Vagina (tissue), 2 donors: ENCODE measurements around the gene SERPINF2. TPM values are rescaled to one million over a fixed set of nuclear protein-coding genes. Genes with fewer than 3 reads are reported as not detected.

ENCODE experiments used
- DNase-seq, 2 donors: peaks; one replicate each; pipeline ENCODE4 v3.0.0-alpha.2; 2017; ENCODE audit errors: extremely low spot score in 2 of 2
- H3K27ac ChIP-seq: fragments of 200-600 bp; sonication (generic); one replicate; pipeline ENCODE4 v1.5.1; 2019
- H3K27me3 ChIP-seq: fragments of 200-600 bp; sonication (generic); one replicate; pipeline ENCODE4 v1.5.1; 2019
- H3K36me3 ChIP-seq, 2 donors: fragments of 200-600 bp; sonication (generic); one replicate each; pipeline ENCODE4 v1.5.1; 2017 to 2019
- H3K4me1 ChIP-seq: fragments of 200-600 bp; sonication (generic); one replicate; pipeline ENCODE4 v1.5.1; 2019
- H3K4me3 ChIP-seq, 2 donors: fragments of 200-600 bp; sonication (generic); 1 replicate in 1 of 2; 2 replicates in 1 of 2; pipeline ENCODE4 v1.5.1; 2016 to 2019
- H3K9me3 ChIP-seq: fragments of 200-600 bp; sonication (generic); one replicate; pipeline ENCODE4 v1.5.1; 2019
- POLR2A ChIP-seq, 2 donors: fragments of 450-650 bp; IDR thresholded peaks; one replicate each; pipeline ENCODE4 v1.6.1; 2017; ENCODE audit warnings: antibody characterized with exemption in 2 of 2, mild to moderate bottlenecking in 2 of 2, moderate library complexity in 2 of 2
- POLR2AphosphoS5 ChIP-seq, 2 donors: sonication (generic); formaldehyde crosslinking; IDR thresholded peaks; one replicate each; pipeline ENCODE4 v1.9.0; 2017; ENCODE audit warnings: antibody characterized with exemption in 2 of 2, mild to moderate bottlenecking in 2 of 2, low read depth in 1 of 2; ENCODE audit not compliant: insufficient read depth in 1 of 2
- intact Hi-C: fragments of 100-400 bp; cut with DNase I; formaldehyde crosslinking; loops from one replicate; pipeline ENCODE4 v1.15.1; 2023
- microRNA counts, 2 donors: library from miRNA; unstranded; fragments of <30 nt; microRNA quantifications; one replicate each; lab custom pipeline; 2016 to 2017
- total RNA-seq: library from RNA; depleted of rRNA; stranded (reverse); fragments of >200 nt; gene quantifications from one replicate; pipeline ENCODE4 v1.2.3, GENCODE V29; 2016
- TF ChIP-seq, protein P1 (sequence below), 3 experiments: fragments of 450-650 bp in 2 of 3; fragments of 200-600 bp in 1 of 3; sonication (generic) in 1 of 3; IDR thresholded peaks; one replicate each; pipeline ENCODE4 v1.5.1; 2017 to 2019; ENCODE audit warnings: antibody characterized with exemption in 3 of 3, mild to moderate bottlenecking in 2 of 3, moderate library complexity in 2 of 3

SERPINF2 gene
- total RNA-seq, 1 donor from 2014 or later, result 23.8 TPM

DNA sequence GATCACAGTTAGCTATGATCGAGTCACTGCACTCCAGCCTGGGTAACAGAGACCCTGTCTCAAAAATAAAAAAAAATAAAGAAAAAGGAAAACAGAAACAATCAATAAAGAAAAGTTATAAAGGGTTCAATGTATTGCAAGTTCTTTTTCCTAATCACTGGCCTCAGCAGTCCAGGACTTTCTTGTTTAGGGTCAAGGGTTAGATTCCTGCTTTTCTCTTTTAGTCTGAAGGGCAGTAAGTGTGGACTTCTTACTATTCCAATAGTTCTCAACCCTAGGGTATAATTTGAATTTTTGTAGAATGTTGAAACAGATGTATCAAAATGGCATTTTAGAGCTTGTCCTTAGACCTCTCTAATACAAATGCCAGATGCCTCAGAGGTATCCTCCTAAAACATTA is 59.8 kb downstream of the SERPINF2 start:
- DNase-seq, result no peak
- TF ChIP-seq, protein P1, sequence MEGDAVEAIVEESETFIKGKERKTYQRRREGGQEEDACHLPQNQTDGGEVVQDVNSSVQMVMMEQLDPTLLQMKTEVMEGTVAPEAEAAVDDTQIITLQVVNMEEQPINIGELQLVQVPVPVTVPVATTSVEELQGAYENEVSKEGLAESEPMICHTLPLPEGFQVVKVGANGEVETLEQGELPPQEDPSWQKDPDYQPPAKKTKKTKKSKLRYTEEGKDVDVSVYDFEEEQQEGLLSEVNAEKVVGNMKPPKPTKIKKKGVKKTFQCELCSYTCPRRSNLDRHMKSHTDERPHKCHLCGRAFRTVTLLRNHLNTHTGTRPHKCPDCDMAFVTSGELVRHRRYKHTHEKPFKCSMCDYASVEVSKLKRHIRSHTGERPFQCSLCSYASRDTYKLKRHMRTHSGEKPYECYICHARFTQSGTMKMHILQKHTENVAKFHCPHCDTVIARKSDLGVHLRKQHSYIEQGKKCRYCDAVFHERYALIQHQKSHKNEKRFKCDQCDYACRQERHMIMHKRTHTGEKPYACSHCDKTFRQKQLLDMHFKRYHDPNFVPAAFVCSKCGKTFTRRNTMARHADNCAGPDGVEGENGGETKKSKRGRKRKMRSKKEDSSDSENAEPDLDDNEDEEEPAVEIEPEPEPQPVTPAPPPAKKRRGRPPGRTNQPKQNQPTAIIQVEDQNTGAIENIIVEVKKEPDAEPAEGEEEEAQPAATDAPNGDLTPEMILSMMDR (IDR thresholded peaks at IDR 0.05), result no peak
- TF ChIP-seq POLR2AphosphoS5 (IDR thresholded peaks at IDR 0.05; ENCODE audit: insufficient read depth in 1 of 2, low read depth in 1 of 2) (no peak), POLR2A (IDR thresholded peaks at IDR 0.05) (no peak)
- Histone ChIP-seq H3K4me3 (no peak overlapping the region), H3K27ac (no peak overlapping the region), H3K9me3 (no peaks in the 10 kb centered on the region), H3K36me3 (peaks cover 0 to 20% of the 10 kb centered on the region in 2 donors), H3K27me3 (no peaks in the 10 kb centered on the region), H3K4me1 (no peaks in the 10 kb centered on the region)
- intact Hi-C loops, result no loop called here

DNA sequence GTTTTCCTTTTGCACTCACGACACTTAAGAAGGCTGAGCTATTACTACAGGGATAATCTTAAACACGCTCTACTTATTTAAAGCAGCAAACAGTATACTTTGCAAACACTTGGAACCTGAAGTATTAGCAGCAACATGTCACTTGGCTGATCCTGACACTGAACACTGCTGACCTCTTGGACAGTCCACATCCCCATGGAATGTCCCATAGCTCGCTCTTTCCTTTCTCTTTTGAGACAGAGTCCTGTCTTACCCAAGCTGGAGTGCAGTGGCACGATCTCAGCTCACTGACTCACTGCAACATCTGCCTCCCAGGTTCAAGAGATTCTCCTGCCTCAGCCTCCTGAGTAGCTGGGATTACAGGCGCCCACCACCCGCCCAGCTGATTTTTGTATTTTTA is 60.6 kb downstream of the SERPINF2 start:
- DNase-seq, result no peak
- Histone ChIP-seq H3K4me3 (no peak overlapping the region), H3K9me3 (no peaks in the 10 kb centered on the region), H3K27ac (no peak overlapping the region), H3K36me3 (peaks cover 0 to 20% of the 10 kb centered on the region in 2 donors), H3K4me1 (no peaks in the 10 kb centered on the region), H3K27me3 (no peaks in the 10 kb centered on the region)
- TF ChIP-seq POLR2A (IDR thresholded peaks at IDR 0.05) (no peak), POLR2AphosphoS5 (IDR thresholded peaks at IDR 0.05; ENCODE audit: insufficient read depth in 1 of 2, low read depth in 1 of 2) (no peak)
- TF ChIP-seq, protein P1 (IDR thresholded peaks at IDR 0.05), result no peak
- intact Hi-C loops, result no loop called here

MicroRNAs encoded within 50 kb of the gene (microRNA counts, 767-probe panel; counts per million panel counts)
- microRNA hsa-miR-22-3p (lab: Ali Mortazavi, UCI), result 4,718 to 5,344 counts per million in 2 donors

Other genes with a start within 250 kb of the SERPINF2 start
- gene INPP5K, start 226.3 kb upstream of the SERPINF2 start, total RNA-seq, result 96.0 TPM
- 46.4 TPM for gene PITPNA, start 180.1 kb upstream of the SERPINF2 start, total RNA-seq
- 5.2 TPM for gene SLC43A2, start 114.0 kb upstream of the SERPINF2 start, total RNA-seq
- 26.3 TPM for gene SCARF1, start 97.1 kb upstream of the SERPINF2 start, total RNA-seq
- gene RILP, start 93.0 kb upstream of the SERPINF2 start, total RNA-seq, result 7.1 TPM
- gene PRPF8, start 58.0 kb upstream of the SERPINF2 start, total RNA-seq, result 247 TPM
- gene TLCD2, start 32.5 kb upstream of the SERPINF2 start, total RNA-seq, result 10.8 TPM
- 57.2 TPM for gene WDR81, start 18.2 kb upstream of the SERPINF2 start, total RNA-seq
- 1,040 TPM for gene SERPINF1, start 19.2 kb downstream of the SERPINF2 start, total RNA-seq
- 16.7 TPM for gene SMYD4, start 87.0 kb downstream of the SERPINF2 start, total RNA-seq
- gene RPA1, start 87.1 kb downstream of the SERPINF2 start, total RNA-seq, result 30.9 TPM